Measurements from ENCODE around the gene USP40.

The USP40 gene

GRCh38 chr2:233441161-233442027 lies 125.2 kb downstream of the USP40 start:
- no peak for TF ChIP-seq CTCF (IDR thresholded peaks at IDR 0.05; ENCODE audit: insufficient read depth, low read depth, low read length, missing control alignments)
- no peak for DNase-seq (ENCODE audit: low read depth)
- no peak overlapping the region for H3K4me3 ChIP-seq (ENCODE audit: low read depth, low read length)

GRCh38 chr2:233440714-233441113 lies 125.9 kb downstream of the USP40 start:
- TF ChIP-seq CTCF (IDR thresholded peaks at IDR 0.05; ENCODE audit: insufficient read depth, low read depth, low read length, missing control alignments): no peak
- no peak for DNase-seq (ENCODE audit: low read depth)
- no peak overlapping the region for H3K4me3 ChIP-seq (ENCODE audit: low read depth, low read length)

GRCh38 chr2:233440314-233440713 lies 126.3 kb downstream of the USP40 start:
- no peak for TF ChIP-seq CTCF (IDR thresholded peaks at IDR 0.05; ENCODE audit: insufficient read depth, low read depth, low read length, missing control alignments)
- DNase-seq (ENCODE audit: low read depth): no peak
- H3K4me3 ChIP-seq (ENCODE audit: low read depth, low read length): no peak overlapping the region

GRCh38 chr2:233439191-233439590 lies 127.4 kb downstream of the USP40 start:
- no peak for TF ChIP-seq CTCF (IDR thresholded peaks at IDR 0.05; ENCODE audit: insufficient read depth, low read depth, low read length, missing control alignments)

GRCh38 chr2:233438573-233439147 lies 127.9 kb downstream of the USP40 start:
- no peak for DNase-seq (ENCODE audit: low read depth)
- no peak overlapping the region for H3K4me3 ChIP-seq (ENCODE audit: low read depth, low read length)
- TF ChIP-seq CTCF (IDR thresholded peaks at IDR 0.05; ENCODE audit: insufficient read depth, low read depth, low read length, missing control alignments): no peak

More at GRCh38 chr2:233439191-233439590, 127.4 kb downstream of the USP40 start:
- no peak for DNase-seq (ENCODE audit: low read depth)
- no peak overlapping the region for H3K4me3 ChIP-seq (ENCODE audit: low read depth, low read length)

- H3K4me3 ChIP-seq (ENCODE audit: low read depth, low read length): no peak overlapping the region
- no peak for TF ChIP-seq CTCF (IDR thresholded peaks at IDR 0.05; ENCODE audit: insufficient read depth, low read depth, low read length, missing control alignments)
- DNase-seq (ENCODE audit: low read depth): no peak
Measured at GRCh38 chr2:233437439-233437955, 129.1 kb downstream of the USP40 start.
